OCI-M1 (cell line): ENCODE measurements around the gene GAGE12G.
"Not testable (repeated sequence)": the region's sequence is repeated elsewhere in the genome, so short reads cannot be mapped to it uniquely, and the experiment has no call there.

ENCODE experiments used
- DNase-seq: peaks from one replicate; lab custom pipeline; 2025; lab: John Stamatoyannopoulos, UW

Gene GAGE12G

GRCh38 chrX:49570100-49570499 lies at the start of gene GAGE12G:
GAGE12G (plus strand) TSS chrX:49570400; CDS start chrX:49571555, 1,155 bp downstream.
- not testable (repeated sequence) for DNase-seq

- DNase-seq, result not testable (repeated sequence)
These were observed 38.3 kb upstream of the GAGE12G start, which contains the start of gene GAGE12C for GRCh38 chrX:49531877-49532276. GAGE12C (plus strand) TSS chrX:49532177; CDS start chrX:49533332, 1,155 bp downstream.

GRCh38 chrX:49541433-49541832 lies 28.8 kb upstream of the GAGE12G start, which contains the start of gene GAGE12D:
GAGE12D (plus strand) TSS chrX:49541733; CDS start chrX:49542888, 1,155 bp downstream.
- not testable (repeated sequence) for DNase-seq

GRCh38 chrX:49550989-49551388 lies 19.2 kb upstream of the GAGE12G start, which contains the start of gene GAGE12E:
GAGE12E (plus strand) TSS chrX:49551289; CDS start chrX:49552444, 1,155 bp downstream.
- DNase-seq, result not testable (repeated sequence)

GRCh38 chrX:49560542-49560941 lies 9.7 kb upstream of the GAGE12G start, which contains the start of gene GAGE12F:
GAGE12F (plus strand) TSS chrX:49560842; CDS start chrX:49561997, 1,155 bp downstream.
- DNase-seq, result not testable (repeated sequence)

GRCh38 chrX:49568728-49569127 lies 1.5 kb upstream of the GAGE12G start:
- DNase-seq, result not testable (repeated sequence)

GRCh38 chrX:49569152-49569551 lies 1.0 kb upstream of the GAGE12G start:
- DNase-seq, result not testable (repeated sequence)

- DNase-seq, result not testable (repeated sequence)
These were observed 9.4 kb downstream of the GAGE12G start, which contains the start of gene GAGE12H for GRCh38 chrX:49579649-49580048. GAGE12H (plus strand) TSS chrX:49579949; CDS start chrX:49581104, 1,155 bp downstream.

GRCh38 chrX:49589196-49589595 lies 19.0 kb downstream of the GAGE12G start, which contains the start of gene GAGE2A:
GAGE2A (plus strand) TSS chrX:49589496; CDS start chrX:49590651, 1,155 bp downstream.
- DNase-seq, result not testable (repeated sequence)

GRCh38 chrX:49589769-49590478 lies 19.7 kb downstream of the GAGE12G start:
- not testable (repeated sequence) for DNase-seq

- not testable (repeated sequence) for DNase-seq
These were observed 20.3 kb downstream of the GAGE12G start for GRCh38 chrX:49590488-49590887.

GRCh38 chrX:49598720-49599119 lies 28.5 kb downstream of the GAGE12G start, which contains the start of gene GAGE1:
GAGE1 (plus strand) TSS chrX:49599020; CDS start chrX:49600175, 1,155 bp downstream.
- not testable (repeated sequence) for DNase-seq

GRCh38 chrX:49610718-49611310 lies 40.6 kb downstream of the GAGE12G start:
- DNase-seq, result no peak

GRCh38 chrX:49618574-49618973 lies 48.4 kb downstream of the GAGE12G start:
- no peak for DNase-seq
